ENCODE results near the gene RGS11.
"Not testable (repeated sequence)": the region's sequence is repeated elsewhere in the genome, so short reads cannot be mapped to it uniquely, and the experiment has no call there.

RGS11 gene

GRCh38 chr16:243348-243747 is 32.4 kb downstream of the RGS11 start:
- no peak overlapping the region for H3K9ac ChIP-seq (ENCODE audit: low read length)
- H3K9me3 ChIP-seq (ENCODE audit: control insufficient read depth, insufficient read depth, low read depth, low read length), result no peaks in the 10 kb centered on the region

DNA sequence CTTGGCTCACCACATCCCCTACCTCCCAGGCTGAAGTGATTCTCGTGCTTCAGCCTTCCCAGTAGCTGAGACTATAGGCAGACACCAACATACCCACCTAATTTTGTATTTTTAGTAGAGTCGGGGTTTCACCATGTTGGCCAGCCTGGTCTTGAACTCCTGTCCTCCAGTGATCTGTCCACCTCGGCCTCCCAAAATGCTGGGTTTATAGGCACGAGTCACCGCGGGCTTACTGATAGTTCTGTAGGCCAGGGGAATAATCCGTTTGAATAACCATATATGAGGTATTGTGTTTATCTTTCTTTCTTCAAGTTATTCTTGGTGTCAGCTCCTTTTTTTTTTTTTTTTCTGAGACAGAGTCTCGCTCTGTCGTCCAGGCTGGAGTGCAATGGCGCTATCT is 33.5 kb downstream of the RGS11 start:
- Histone ChIP-seq H3K9ac (ENCODE audit: low read length) (no peak overlapping the region), H3K27me3 (ENCODE audit: control insufficient read depth, insufficient read depth, low read length) (no peaks in the 10 kb centered on the region), H3K4me1 (ENCODE audit: control insufficient read depth, insufficient read depth, low read length) (no peaks in the 10 kb centered on the region; the same call in 1 of the 2 replicates), H3K4me3 (ENCODE audit: low read depth, low read length) (no peak overlapping the region), H3K9me3 (ENCODE audit: control insufficient read depth, insufficient read depth, low read depth, low read length) (no peaks in the 10 kb centered on the region), H3K27ac (ENCODE audit: low read depth, low read length) (no peak overlapping the region), H3K36me3 (ENCODE audit: control insufficient read depth, insufficient read depth, low read length) (no peaks in the 10 kb centered on the region)

More at GRCh38 chr16:243348-243747, 32.4 kb downstream of the RGS11 start:
- Histone ChIP-seq H3K27ac (ENCODE audit: low read depth, low read length) (no peak overlapping the region), H3K4me1 (ENCODE audit: control insufficient read depth, insufficient read depth, low read length) (no peaks in the 10 kb centered on the region; the same call in 1 of the 2 replicates), H3K4me3 (ENCODE audit: low read depth, low read length) (no peak overlapping the region), H3K27me3 (ENCODE audit: control insufficient read depth, insufficient read depth, low read length) (no peaks in the 10 kb centered on the region), H3K36me3 (ENCODE audit: control insufficient read depth, insufficient read depth, low read length) (no peaks in the 10 kb centered on the region; the same call in 1 of the 2 replicates)

DNA sequence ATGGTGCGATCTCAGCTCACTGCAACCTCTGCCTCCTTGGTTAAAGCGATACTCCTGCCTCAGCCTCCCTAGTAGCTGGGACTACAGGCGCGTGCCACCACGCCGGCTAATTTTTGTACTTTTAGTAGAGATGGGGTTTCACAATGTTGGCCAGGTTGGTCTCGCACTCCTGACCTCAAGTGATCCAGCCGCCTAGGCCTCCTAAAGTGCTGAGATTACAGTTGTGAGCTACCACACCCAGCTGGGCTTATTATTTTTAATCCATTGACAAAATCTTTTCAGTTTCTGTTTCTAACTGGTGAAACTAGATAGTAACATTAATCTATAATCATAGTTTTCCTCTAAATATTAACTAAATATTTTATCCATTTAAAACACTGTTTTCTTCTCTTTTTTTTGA is 35.2 kb downstream of the RGS11 start:
- no peaks in the 10 kb centered on the region; the same call in 1 of the 2 replicates for H3K4me1 ChIP-seq (ENCODE audit: control insufficient read depth, insufficient read depth, low read length)

GRCh38 chr16:239948-240277 is 35.8 kb downstream of the RGS11 start:
- Histone ChIP-seq H3K9ac (ENCODE audit: low read length) (peak overlapping the region; percentile 48), H3K4me1 (ENCODE audit: control insufficient read depth, insufficient read depth, low read length) (no peaks in the 10 kb centered on the region; the same call in 1 of the 2 replicates)

More for the DNA sequence above, 35.2 kb downstream of the RGS11 start:
- Histone ChIP-seq H3K36me3 (ENCODE audit: control insufficient read depth, insufficient read depth, low read length) (no peaks in the 10 kb centered on the region), H3K4me3 (ENCODE audit: low read depth, low read length) (no peak overlapping the region), H3K27ac (ENCODE audit: low read depth, low read length) (no peak overlapping the region), H3K27me3 (ENCODE audit: control insufficient read depth, insufficient read depth, low read length) (no peaks in the 10 kb centered on the region), H3K9ac (ENCODE audit: low read length) (no peak overlapping the region), H3K9me3 (ENCODE audit: control insufficient read depth, insufficient read depth, low read depth, low read length) (no peaks in the 10 kb centered on the region)

GRCh38 chr16:234468-235305 is 41.1 kb downstream of the RGS11 start, which contains the start of gene FAM234A:
FAM234A (plus strand) TSS chr16:234821; CDS start chr16:254414, 19,593 bp downstream.
- Histone ChIP-seq H3K27me3 (ENCODE audit: control insufficient read depth, insufficient read depth, low read length) (no peaks in the 10 kb centered on the region), H3K4me1 (ENCODE audit: control insufficient read depth, insufficient read depth, low read length) (no peaks in the 10 kb centered on the region), H3K4me3 (ENCODE audit: low read depth, low read length) (peak within 1 kb of the TSS; percentile 68), H3K9ac (ENCODE audit: low read length) (peak within 1 kb of the TSS; percentile 70), H3K27ac (ENCODE audit: low read depth, low read length) (peak within 1 kb of the TSS; percentile 69), H3K36me3 (ENCODE audit: control insufficient read depth, insufficient read depth, low read length) (no peaks in the 10 kb centered on the region), H3K9me3 (ENCODE audit: control insufficient read depth, insufficient read depth, low read depth, low read length) (no peaks in the 10 kb centered on the region)

More at GRCh38 chr16:239948-240277, 35.8 kb downstream of the RGS11 start:
- Histone ChIP-seq H3K9me3 (ENCODE audit: control insufficient read depth, insufficient read depth, low read depth, low read length) (no peaks in the 10 kb centered on the region), H3K27ac (ENCODE audit: low read depth, low read length) (no peak overlapping the region), H3K27me3 (ENCODE audit: control insufficient read depth, insufficient read depth, low read length) (no peaks in the 10 kb centered on the region), H3K36me3 (ENCODE audit: control insufficient read depth, insufficient read depth, low read length) (no peaks in the 10 kb centered on the region), H3K4me3 (ENCODE audit: low read depth, low read length) (no peak overlapping the region)

DNA sequence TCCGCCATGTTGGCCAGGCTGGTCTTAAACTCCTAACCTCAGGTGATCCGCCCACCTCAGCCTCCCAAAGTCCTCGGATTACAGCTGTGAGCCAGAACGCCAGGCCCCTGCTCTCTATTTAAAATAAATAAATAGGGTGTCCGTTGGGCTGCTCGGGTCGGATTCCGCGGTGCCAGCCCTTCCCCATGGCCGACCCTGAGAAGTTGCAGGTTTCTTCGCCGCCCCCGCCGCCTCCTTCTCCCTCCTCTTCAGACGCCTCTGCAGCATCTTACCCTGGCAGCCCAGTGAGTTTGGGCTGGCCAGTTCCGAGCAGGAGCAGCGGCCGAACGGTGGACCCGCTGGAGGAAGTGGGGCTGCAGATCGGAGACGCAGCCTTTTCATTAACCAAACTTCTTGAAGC is 44.8 kb downstream of the RGS11 start:
- peaks cover 25% of the 10 kb centered on the region for H3K36me3 ChIP-seq (ENCODE audit: control insufficient read depth, insufficient read depth, low read length)
- H3K9me3 ChIP-seq (ENCODE audit: control insufficient read depth, insufficient read depth, low read depth, low read length), result no peaks in the 10 kb centered on the region
- no peak overlapping the region for H3K9ac ChIP-seq (ENCODE audit: low read length)
- no peak overlapping the region for H3K4me3 ChIP-seq (ENCODE audit: low read depth, low read length)
- no peaks in the 10 kb centered on the region for H3K27me3 ChIP-seq (ENCODE audit: control insufficient read depth, insufficient read depth, low read length)
- H3K27ac ChIP-seq (ENCODE audit: low read depth, low read length), result no peak overlapping the region
- H3K4me1 ChIP-seq (ENCODE audit: control insufficient read depth, insufficient read depth, low read length), result no peaks in the 10 kb centered on the region

- H3K9me3 ChIP-seq (ENCODE audit: control insufficient read depth, insufficient read depth, low read depth, low read length); H3K9ac ChIP-seq (ENCODE audit: low read length); H3K4me1 ChIP-seq (ENCODE audit: control insufficient read depth, insufficient read depth, low read length); H3K27me3 ChIP-seq (ENCODE audit: control insufficient read depth, insufficient read depth, low read length); H3K4me3 ChIP-seq (ENCODE audit: low read depth, low read length); H3K27ac ChIP-seq (ENCODE audit: low read depth, low read length): not testable (repeated sequence)
- H3K36me3 ChIP-seq (ENCODE audit: control insufficient read depth, insufficient read depth, low read length), result peaks cover 31% of the 10 kb centered on the region
Measured at GRCh38 chr16:230351-230750, 45.4 kb downstream of the RGS11 start.

DNA sequence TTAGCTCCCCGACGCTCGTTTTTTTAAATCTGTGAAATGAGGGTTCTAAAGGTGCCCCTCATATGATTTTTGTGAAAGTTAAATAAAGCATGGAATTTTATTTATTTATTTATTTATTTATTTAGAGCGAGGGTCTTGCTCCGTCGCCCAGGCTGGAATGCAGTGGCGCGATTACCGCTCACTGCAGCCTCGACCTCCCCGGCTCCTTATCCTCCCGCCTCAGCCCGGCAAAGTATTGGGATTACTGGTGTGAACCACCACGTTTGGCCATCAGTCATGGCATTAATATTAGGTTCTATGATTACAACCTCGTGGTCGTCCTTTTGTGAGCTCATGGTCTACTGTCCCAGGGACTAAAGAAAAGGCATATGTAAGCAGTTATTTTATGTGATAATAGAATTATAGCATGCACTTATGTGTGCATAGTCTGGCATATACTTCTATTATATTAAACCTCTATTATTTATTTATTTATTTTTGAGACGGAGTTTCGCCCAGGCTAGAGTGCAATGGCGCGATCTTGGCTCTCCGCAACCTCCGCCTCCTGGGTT is 45.9 kb downstream of the RGS11 start:
- H3K4me3 ChIP-seq (ENCODE audit: low read depth, low read length), result peak overlapping the region; percentile 89
- no peaks in the 10 kb centered on the region for H3K27me3 ChIP-seq (ENCODE audit: control insufficient read depth, insufficient read depth, low read length)
- H3K9ac ChIP-seq (ENCODE audit: low read length), result no peak overlapping the region
- H3K36me3 ChIP-seq (ENCODE audit: control insufficient read depth, insufficient read depth, low read length), result peaks cover 35% of the 10 kb centered on the region
- no peaks in the 10 kb centered on the region for H3K4me1 ChIP-seq (ENCODE audit: control insufficient read depth, insufficient read depth, low read length)
- H3K27ac ChIP-seq (ENCODE audit: low read depth, low read length), result no peak overlapping the region
- H3K9me3 ChIP-seq (ENCODE audit: control insufficient read depth, insufficient read depth, low read depth, low read length), result no peaks in the 10 kb centered on the region

GRCh38 chr16:228852-229730 is 46.7 kb downstream of the RGS11 start, which contains the start of gene LUC7L:
LUC7L (minus strand) TSS chr16:229449; CDS start chr16:229339, 110 bp downstream.
- H3K36me3 ChIP-seq (ENCODE audit: control insufficient read depth, insufficient read depth, low read length), result peaks cover 40% of the 10 kb centered on the region
- H3K27ac ChIP-seq (ENCODE audit: low read depth, low read length), result peak within 1 kb of the TSS; percentile 92
- no peaks in the 10 kb centered on the region for H3K9me3 ChIP-seq (ENCODE audit: control insufficient read depth, insufficient read depth, low read depth, low read length)
- no peaks in the 10 kb centered on the region for H3K4me1 ChIP-seq (ENCODE audit: control insufficient read depth, insufficient read depth, low read length)
- H3K9ac ChIP-seq (ENCODE audit: low read length), result peak within 1 kb of the TSS; percentile 98
- H3K27me3 ChIP-seq (ENCODE audit: control insufficient read depth, insufficient read depth, low read length), result no peaks in the 10 kb centered on the region
- H3K4me3 ChIP-seq (ENCODE audit: low read depth, low read length), result peak within 1 kb of the TSS; percentile 89

GRCh38 chr16:228151-228851 is 47.4 kb downstream of the RGS11 start:
- peak overlapping the region; percentile 92 for H3K27ac ChIP-seq (ENCODE audit: low read depth, low read length)
- H3K4me1 ChIP-seq (ENCODE audit: control insufficient read depth, insufficient read depth, low read length), result no peaks in the 10 kb centered on the region
- peaks cover 45% of the 10 kb centered on the region for H3K36me3 ChIP-seq (ENCODE audit: control insufficient read depth, insufficient read depth, low read length)

More at GRCh38 chr16:228151-228851, 47.4 kb downstream of the RGS11 start:
- Histone ChIP-seq H3K9me3 (ENCODE audit: control insufficient read depth, insufficient read depth, low read depth, low read length) (no peaks in the 10 kb centered on the region), H3K9ac (ENCODE audit: low read length) (peak overlapping the region; percentile 98), H3K4me3 (ENCODE audit: low read depth, low read length) (peak overlapping the region; percentile 89), H3K27me3 (ENCODE audit: control insufficient read depth, insufficient read depth, low read length) (no peaks in the 10 kb centered on the region)

All from HUES6 (cell line).